ENCODE measurements around the gene KIAA1217. TPM values are rescaled to one million over a fixed set of nuclear protein-coding genes. Genes with fewer than 3 reads are reported as not detected.

KIAA1217 gene
- total and polyA plus RNA-seq, 9 of the 15 experiments (the other 6 are each of a cell fraction or from before 2014, with no cell fraction given) = 0.04 TPM; not detected in 8

DNA sequence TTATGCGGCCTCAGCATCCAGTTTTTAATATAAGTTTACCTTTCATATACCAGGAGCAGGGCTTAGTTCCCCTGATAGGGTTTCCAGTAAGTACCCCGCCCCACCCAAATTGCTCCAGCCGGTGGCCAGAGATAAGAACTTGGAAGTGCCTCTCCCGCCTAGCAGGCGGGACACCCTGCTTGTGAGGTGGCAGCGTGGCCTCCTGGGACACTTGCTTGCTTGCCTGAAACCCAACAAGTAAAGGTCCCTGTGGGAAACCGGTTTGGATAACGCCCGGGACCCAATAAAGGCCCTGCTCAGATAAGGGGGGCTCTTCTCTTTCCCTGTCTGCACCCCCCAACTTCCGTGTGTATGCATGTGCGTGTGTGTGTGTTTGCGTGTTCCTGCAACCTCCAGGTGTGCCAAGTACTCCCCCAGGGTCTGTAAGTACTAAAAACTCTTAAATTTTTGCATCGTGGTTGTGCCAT lies 360.4 kb downstream of the KIAA1217 start (continued):
- TF ChIP-seq, protein P1, sequence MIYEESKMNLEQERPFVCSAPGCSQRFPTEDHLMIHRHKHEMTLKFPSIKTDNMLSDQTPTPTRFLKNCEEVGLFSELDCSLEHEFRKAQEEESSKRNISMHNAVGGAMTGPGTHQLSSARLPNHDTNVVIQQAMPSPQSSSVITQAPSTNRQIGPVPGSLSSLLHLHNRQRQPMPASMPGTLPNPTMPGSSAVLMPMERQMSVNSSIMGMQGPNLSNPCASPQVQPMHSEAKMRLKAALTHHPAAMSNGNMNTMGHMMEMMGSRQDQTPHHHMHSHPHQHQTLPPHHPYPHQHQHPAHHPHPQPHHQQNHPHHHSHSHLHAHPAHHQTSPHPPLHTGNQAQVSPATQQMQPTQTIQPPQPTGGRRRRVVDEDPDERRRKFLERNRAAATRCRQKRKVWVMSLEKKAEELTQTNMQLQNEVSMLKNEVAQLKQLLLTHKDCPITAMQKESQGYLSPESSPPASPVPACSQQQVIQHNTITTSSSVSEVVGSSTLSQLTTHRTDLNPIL (CRISPR knock-in tag; IDR thresholded peaks at IDR 0.05) = no peak
- TF ChIP-seq, protein P2, sequence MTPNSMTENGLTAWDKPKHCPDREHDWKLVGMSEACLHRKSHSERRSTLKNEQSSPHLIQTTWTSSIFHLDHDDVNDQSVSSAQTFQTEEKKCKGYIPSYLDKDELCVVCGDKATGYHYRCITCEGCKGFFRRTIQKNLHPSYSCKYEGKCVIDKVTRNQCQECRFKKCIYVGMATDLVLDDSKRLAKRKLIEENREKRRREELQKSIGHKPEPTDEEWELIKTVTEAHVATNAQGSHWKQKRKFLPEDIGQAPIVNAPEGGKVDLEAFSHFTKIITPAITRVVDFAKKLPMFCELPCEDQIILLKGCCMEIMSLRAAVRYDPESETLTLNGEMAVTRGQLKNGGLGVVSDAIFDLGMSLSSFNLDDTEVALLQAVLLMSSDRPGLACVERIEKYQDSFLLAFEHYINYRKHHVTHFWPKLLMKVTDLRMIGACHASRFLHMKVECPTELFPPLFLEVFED (CRISPR knock-in tag; conservative IDR thresholded peaks at IDR 0.05) = no peak
- TF ChIP-seq EGR1 (conservative IDR thresholded peaks at IDR 0.05) = no peak
- peak; percentile 86 for TF ChIP-seq CBFA2T2 (conservative IDR thresholded peaks at IDR 0.05)
- TF ChIP-seq, protein P3, sequence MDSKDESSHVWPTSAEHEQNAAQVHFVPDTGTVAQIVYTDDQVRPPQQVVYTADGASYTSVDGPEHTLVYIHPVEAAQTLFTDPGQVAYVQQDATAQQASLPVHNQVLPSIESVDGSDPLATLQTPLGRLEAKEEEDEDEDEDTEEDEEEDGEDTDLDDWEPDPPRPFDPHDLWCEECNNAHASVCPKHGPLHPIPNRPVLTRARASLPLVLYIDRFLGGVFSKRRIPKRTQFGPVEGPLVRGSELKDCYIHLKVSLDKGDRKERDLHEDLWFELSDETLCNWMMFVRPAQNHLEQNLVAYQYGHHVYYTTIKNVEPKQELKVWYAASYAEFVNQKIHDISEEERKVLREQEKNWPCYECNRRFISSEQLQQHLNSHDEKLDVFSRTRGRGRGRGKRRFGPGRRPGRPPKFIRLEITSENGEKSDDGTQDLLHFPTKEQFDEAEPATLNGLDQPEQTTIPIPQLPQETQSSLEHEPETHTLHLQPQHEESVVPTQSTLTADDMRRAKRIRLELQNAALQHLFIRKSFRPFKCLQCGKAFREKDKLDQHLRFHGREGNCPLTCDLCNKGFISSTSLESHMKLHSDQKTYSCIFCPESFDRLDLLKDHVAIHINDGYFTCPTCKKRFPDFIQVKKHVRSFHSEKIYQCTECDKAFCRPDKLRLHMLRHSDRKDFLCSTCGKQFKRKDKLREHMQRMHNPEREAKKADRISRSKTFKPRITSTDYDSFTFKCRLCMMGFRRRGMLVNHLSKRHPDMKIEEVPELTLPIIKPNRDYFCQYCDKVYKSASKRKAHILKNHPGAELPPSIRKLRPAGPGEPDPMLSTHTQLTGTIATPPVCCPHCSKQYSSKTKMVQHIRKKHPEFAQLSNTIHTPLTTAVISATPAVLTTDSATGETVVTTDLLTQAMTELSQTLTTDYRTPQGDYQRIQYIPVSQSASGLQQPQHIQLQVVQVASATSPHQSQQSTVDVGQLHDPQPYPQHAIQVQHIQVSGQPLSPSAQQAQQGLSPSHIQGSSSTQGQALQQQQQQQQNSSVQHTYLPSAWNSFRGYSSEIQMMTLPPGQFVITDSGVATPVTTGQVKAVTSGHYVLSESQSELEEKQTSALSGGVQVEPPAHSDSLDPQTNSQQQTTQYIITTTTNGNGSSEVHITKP (IDR thresholded peaks at IDR 0.05; ENCODE audit: partially characterized antibody) = no peak
- TF ChIP-seq, protein P4, sequence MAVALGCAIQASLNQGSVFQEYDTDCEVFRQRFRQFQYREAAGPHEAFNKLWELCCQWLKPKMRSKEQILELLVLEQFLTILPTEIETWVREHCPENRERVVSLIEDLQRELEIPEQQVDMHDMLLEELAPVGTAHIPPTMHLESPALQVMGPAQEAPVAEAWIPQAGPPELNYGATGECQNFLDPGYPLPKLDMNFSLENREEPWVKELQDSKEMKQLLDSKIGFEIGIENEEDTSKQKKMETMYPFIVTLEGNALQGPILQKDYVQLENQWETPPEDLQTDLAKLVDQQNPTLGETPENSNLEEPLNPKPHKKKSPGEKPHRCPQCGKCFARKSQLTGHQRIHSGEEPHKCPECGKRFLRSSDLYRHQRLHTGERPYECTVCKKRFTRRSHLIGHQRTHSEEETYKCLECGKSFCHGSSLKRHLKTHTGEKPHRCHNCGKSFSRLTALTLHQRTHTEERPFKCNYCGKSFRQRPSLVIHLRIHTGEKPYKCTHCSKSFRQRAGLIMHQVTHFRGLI (CRISPR knock-in tag; IDR thresholded peaks at IDR 0.05) = no peak
- TF ChIP-seq, protein P5, sequence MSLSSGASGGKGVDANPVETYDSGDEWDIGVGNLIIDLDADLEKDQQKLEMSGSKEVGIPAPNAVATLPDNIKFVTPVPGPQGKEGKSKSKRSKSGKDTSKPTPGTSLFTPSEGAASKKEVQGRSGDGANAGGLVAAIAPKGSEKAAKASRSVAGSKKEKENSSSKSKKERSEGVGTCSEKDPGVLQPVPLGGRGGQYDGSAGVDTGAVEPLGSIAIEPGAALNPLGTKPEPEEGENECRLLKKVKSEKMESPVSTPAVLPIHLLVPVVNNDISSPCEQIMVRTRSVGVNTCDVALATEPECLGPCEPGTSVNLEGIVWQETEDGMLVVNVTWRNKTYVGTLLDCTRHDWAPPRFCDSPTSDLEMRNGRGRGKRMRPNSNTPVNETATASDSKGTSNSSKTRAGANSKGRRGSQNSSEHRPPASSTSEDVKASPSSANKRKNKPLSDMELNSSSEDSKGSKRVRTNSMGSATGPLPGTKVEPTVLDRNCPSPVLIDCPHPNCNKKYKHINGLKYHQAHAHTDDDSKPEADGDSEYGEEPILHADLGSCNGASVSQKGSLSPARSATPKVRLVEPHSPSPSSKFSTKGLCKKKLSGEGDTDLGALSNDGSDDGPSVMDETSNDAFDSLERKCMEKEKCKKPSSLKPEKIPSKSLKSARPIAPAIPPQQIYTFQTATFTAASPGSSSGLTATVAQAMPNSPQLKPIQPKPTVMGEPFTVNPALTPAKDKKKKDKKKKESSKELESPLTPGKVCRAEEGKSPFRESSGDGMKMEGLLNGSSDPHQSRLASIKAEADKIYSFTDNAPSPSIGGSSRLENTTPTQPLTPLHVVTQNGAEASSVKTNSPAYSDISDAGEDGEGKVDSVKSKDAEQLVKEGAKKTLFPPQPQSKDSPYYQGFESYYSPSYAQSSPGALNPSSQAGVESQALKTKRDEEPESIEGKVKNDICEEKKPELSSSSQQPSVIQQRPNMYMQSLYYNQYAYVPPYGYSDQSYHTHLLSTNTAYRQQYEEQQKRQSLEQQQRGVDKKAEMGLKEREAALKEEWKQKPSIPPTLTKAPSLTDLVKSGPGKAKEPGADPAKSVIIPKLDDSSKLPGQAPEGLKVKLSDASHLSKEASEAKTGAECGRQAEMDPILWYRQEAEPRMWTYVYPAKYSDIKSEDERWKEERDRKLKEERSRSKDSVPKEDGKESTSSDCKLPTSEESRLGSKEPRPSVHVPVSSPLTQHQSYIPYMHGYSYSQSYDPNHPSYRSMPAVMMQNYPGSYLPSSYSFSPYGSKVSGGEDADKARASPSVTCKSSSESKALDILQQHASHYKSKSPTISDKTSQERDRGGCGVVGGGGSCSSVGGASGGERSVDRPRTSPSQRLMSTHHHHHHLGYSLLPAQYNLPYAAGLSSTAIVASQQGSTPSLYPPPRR (CRISPR knock-in tag; IDR thresholded peaks at IDR 0.05; ENCODE audit: borderline replicate concordance) = no peak
- TF ChIP-seq, protein P6, sequence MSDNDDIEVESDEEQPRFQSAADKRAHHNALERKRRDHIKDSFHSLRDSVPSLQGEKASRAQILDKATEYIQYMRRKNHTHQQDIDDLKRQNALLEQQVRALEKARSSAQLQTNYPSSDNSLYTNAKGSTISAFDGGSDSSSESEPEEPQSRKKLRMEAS (CRISPR knock-in tag; IDR thresholded peaks at IDR 0.05) = peak; percentile 82
- no peak for TF ChIP-seq ZSCAN29 (IDR thresholded peaks at IDR 0.05)
- peak; percentile 69; the same call in 1 of the 2 replicates for TF ChIP-seq XRCC5 (IDR thresholded peaks at IDR 0.05; ENCODE audit: low read depth, low read length)
- TF ChIP-seq, protein P7, sequence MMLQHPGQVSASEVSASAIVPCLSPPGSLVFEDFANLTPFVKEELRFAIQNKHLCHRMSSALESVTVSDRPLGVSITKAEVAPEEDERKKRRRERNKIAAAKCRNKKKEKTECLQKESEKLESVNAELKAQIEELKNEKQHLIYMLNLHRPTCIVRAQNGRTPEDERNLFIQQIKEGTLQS (IDR thresholded peaks at IDR 0.05) = no peak
- TF ChIP-seq, protein P7 (CRISPR knock-in tag; conservative IDR thresholded peaks at IDR 0.05) = no peak
- no peak for TF ChIP-seq RBM14 (IDR thresholded peaks at IDR 0.05; ENCODE audit: borderline replicate concordance, insufficient read depth, low read depth, low read length)
